GM19328 (cell line): ENCODE measurements around the gene CMIP.

ENCODE experiments used
- ATAC-seq: cut with Tn5 transposase; IDR thresholded peaks from one replicate; pipeline ENCODE4 v1.9.1; 2021; ENCODE audit warnings: mild to moderate bottlenecking, moderate library complexity; ENCODE audit not compliant: unreplicated experiment

CMIP gene

DNA sequence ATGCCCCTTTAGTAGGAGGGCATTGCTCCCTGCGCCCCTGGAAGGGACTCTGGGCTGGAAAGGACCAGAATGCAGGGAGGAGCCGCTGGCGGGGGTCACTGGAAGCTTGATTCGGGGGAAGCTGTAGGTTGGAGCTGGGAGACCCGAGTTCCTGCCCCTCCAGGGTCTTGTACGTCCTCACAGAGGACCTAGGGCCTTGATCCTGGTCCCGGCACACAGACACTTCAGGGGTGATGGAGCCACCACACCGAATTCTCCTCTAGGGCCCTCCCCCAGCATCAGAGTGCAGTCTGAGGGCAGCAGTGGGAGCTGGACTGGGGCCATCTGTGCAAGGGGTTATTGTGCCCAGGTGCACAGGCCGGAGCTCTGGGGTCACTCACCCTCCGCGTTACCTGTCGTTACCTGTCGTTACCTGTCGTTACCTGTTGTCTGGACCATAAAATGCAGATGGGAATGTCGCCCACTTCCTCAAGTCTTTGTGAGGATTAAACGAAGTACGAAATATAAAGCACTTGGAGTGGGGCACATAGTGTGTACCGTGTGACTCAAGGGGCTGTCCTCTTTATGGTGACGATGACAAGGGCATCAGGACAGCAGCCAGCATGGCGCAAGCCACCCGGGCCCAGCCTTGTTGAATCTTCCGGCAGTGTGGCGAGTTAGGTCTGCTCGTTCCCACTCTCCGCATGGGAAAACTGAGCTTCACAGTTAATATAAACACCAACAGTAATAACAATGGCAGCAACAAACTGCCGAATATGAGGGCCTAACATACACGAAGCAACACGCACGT, 48.6 kb downstream of the CMIP start:
- ATAC-seq: no peak

DNA sequence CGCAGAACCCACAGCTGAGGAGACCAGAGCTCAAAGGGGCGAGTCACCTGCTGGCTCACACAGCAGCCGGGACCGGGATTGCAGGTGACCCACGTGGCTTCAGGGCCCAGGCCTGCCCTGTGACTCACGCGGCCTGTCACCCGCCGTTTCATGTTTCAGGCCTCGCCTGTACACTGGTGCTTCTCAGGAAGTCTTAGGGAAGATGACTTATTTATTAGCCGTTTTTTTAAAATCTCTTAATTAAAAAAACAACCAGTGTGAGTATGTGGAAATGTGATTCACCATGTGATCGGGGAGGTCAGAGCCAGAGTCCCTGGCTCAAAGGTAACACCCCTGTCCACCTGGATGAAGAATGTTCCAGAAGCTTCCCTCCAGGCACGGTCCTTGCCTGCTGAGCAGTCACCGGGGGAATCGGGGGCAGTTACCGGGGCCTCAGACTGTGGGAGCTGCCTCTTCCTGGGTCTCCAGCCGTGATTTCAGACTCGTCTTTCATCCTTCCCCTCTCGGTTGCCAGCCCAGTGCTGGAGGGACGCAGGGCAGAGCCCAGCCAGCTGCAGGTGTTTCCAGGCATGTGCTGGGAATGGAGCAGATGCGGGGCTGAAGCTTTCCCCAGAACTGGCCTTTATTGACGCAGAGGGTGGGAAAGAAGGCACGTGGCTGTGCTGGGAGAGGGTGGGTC, 49.3 kb downstream of the CMIP start:
- ATAC-seq: no peak

DNA sequence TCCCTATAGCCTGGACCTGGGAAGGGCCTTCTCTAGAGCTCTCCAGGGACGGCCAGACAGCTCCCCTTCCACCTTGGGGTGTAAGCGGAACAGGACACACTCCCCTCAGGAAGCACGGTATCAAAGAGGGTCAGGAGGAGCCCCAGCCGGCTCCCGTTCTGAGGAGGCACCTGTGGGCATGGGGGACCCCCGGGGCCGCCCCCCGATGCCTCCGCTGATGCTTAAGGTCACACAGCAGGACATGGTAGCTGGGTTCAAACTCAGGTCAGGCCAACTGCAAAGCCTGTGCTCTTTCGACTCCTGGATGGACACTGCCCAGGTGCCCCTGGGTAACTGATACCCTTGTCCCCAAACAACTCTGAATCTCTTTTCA, 49.8 kb downstream of the CMIP start:
- no peak for ATAC-seq

GRCh38 chr16:81494888-81495287, 50.3 kb downstream of the CMIP start:
- no peak for ATAC-seq

DNA sequence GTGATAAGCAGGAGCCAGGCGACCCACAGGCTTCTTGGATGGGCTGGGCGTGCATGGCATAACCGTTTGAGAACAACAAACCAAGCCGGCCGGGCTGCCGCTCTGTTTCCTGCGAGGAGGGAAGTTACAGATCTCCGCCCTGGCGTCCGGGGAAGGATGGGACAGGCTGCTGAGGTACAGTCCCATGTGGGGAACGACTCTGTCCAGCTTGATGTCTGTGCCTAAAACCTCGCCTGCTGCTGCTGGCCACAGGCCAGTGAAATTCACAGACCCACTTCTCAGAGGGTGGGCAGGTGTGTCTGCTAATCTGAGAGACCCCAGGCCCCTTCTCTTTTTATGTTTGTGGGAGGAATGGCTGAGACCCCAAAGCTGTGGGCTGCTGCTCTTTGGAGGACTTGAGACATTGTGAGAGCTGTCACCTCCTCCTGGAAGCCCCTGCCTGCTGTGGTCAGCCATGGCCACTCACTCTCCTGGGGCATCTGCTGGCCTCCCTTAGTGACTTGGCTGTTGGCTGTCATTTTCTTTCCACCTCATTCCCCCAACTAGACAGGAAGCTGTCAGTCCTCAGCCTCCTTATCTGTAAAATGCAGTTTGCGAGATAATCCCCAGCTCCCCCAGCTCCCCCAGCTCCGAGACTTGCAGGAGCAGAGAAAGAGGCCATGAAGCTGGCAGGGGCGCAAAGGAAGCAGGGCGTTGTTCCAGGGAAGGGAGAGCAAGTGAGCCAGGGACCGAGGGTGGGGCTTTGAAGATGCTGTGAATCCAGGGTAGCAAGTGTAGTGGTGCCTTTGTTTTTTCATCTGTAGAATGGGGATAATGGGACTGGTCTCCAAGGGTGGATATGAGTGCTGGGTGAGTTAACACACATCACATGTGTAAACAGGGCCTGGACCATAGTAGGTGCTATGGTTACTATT, 51.0 kb downstream of the CMIP start:
- no peak for ATAC-seq

GRCh38 chr16:81496321-81496720, 51.7 kb downstream of the CMIP start:
- ATAC-seq: no peak

DNA sequence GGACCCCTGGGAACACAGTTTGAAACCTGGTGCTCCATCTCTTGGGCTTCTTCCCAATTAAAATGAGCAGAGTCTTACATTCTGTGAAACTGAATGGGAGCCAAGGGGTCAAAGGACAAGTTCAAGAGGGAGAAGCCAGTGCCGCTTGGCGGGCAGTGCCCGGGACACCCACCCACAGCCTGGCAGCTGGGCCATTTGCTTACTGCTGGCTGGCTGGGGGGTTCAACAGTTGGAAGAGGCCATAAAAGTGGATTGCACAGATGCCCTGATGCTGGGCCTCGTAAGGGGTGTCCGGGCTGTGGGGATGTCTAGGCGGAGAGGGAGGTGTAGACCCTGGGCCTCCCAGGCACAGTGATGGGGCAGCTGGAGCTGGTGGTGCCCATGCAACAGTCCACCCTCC, 52.1 kb downstream of the CMIP start:
- ATAC-seq: no peak

DNA sequence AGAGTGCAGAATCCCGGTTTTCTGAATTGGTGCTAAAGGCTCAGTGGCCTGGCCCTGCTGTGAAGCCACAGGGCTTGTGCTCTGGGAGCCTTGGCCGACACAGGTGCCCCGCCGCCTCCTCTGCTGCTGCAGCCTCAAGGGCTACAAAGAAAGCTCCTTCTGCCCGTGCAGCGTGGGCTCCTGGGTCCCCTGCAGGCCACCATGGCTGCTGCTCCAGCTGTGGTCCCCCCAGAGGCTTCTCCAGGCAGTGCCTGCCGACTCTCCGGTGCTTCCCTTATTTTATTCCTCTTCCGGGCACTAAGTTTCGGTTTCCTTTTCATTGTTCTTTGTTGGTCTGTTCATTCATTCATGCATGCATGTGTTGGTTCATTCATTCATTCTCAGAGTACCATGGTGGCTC, 53.1 kb downstream of the CMIP start:
- ATAC-seq: no peak

GRCh38 chr16:81498351-81498750, 53.7 kb downstream of the CMIP start:
- ATAC-seq: no peak

DNA sequence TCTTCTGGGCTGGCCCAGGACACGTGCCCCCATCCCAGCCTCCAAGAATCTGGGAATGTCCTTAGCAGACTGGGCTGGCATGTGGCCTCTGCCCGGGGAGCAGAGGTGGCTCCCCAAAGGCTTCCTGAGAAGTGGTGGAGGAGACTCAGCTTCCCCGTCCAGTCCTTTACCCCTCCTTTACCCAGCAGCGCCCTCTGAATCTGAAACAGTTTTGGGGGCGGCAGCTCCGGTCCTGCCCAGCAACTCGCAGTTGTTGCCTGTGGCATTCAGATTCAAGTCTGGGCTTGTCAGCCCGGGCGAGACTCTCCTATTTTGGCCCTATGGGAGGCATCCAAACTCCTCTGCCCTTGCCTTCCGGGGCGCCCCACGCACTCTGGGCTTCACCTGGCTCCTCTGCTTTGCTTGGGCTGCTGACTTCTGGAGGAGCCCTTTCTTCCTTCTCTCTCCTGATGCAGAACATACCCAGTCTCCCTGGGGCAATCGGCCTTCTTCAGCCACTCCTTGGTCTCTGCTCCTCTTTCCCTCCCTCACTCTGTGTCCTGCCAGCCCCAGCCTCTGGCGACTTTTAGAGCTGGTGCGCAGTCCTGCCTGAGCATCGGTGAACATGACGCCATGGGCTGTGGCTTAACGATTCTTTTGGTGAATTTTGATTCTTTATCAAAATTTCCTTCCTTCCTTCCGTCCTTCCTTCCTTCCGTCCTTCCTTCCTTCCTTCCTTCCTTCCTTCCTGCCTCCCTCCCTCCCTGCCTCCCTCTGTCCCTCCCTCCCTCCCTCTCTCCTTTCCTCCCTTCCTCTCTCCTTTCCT, 55.2 kb downstream of the CMIP start:
- no peak for ATAC-seq

- no peak for ATAC-seq
Observed at GRCh38 chr16:81500833-81501521, 56.4 kb downstream of the CMIP start.

- ATAC-seq: no peak
Observed at GRCh38 chr16:81502396-81503070, 57.9 kb downstream of the CMIP start.

DNA sequence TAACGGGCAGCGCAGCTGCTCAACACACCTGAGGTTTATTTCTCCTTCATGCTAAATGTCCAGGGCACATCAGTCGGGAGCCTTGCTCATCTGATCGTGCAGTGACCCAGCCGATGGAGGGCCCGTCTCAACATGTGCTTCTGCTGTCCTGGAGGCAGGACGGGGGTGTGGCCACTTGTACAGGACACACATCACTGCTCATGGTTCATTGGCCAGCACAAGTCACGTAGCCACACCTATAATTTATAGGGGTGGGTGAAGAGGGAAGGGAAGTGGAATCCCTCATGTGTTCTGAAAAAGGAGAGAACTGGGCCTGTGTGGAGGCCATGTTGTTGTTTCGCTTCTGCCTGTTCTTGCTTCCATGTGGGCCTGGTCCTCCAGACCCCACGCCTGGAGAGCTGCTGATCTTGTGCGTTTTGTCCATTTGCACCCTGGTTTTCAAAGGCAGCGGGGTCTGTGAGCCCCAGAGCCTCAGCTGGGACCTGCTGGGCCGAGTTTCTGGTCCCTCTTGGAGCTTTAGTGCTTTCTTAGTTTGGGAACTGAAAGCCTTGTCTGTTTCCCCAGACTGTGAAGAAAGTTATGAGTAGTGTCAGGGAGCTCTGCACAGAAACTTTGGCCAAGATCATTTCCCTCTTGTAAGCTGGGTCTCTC, 60.5 kb downstream of the CMIP start:
- no peak for ATAC-seq

DNA sequence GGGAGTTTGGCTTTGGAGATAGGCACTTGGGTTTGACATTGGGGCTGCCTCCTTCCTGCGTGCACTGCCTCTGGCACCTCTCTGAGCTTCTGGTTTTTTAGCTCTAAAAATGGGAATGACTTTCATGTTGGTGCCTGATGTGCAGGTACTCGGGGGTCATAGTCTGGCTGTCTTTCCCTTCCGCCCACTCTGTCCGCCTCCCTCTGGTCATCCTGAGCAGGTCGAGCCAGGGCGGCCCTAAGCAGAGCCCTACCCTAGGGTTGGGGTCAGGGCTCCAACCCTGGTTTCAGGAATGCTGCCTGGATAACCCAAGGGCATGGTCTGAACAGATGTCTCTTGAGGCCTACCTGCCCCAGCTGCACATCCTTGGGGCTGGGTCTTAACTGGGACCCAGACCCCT, 64.8 kb downstream of the CMIP start:
- no peak for ATAC-seq

- ATAC-seq: no peak
Observed at GRCh38 chr16:81510016-81510415, 65.4 kb downstream of the CMIP start.

DNA sequence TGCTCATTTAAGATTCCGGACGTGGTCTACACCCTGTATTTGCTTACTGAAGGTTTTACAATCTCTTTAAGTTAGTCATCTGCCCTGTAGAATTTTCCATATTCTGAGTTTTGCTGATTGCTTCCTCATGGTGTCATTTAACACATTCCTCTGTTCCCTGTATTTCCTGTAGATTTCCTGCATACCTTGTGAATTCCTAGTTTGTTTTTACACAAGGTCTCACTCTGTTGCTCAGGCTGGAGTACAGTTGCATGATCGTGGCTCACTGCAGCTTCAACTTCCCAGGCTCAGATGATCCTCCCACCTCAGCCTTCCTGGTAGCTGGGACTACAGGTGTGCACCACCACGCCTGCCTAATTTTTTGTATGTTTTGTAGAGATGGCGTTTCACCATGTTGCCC, 66.8 kb downstream of the CMIP start:
- ATAC-seq: no peak

DNA sequence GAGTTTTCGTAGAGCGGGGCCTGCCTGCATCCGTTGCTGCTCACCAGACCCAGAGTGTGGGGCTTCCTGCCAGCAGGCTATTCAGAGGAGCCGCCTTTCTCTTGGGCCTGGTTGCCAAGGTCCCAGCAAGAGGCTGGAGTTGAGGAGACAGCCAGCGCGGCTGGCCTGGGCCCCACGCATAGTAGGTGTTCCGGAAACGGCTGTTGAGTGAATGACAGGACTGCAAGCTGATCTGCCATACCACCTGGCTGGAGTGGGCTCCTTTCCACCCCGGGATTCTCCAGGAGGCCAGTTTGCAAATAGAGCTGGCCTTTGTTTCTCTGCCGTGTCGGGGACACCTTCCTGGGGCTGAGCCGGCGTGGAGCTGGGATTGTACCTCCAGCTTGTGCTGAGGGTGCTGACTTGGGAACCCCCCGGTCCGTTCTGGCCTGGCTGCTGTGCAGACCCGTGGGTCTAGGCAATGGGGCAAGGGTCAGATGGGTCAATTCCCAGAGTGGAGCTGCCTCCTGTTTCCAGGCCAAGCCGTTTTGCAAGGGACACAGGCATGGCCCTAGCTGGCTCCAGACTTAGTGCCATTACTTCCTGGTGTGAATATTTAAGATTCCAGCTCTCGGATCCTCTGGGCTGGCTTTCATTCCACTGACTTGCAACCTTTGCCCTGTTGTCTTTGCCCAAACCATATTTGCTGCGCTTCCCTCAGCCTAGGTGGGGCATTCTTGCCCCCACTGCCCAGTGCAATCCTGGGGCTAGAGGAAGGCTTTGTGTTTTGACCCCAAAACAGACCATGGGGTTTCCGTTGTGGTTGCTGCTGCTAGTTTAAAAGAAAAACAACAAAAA, 68.8 kb downstream of the CMIP start:
- ATAC-seq: peak; percentile 35

DNA sequence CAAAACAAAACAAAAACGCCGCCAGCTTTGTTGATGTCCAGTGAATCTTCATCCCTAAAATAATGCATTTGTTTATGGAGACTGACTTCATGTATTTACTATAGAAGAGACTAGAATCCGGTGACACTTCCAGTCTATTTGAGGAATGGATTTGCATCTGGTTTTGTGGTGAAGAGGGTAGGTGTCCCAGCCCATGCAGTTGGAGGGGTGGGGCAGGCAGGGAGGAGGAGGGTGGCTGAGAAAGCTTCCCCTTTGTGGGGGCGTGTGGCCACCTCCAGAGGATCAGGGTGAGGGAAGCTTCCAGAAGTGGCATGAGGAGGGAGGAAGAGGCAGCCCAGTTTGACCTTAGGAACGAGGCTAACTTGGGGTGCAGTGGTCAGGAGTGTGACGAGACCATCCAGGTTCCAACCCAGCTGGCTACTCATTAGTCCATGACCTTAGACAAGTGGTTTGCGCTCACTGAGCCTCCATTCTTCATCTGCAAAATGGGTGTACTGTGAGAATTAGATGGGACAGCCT, 69.5 kb downstream of the CMIP start:
- peak; percentile 59 for ATAC-seq
